Measurements from ENCODE around the gene ZBTB32. TPM values are rescaled to one million over a fixed set of nuclear protein-coding genes. Genes with fewer than 3 reads are reported as not detected.
"Not testable (repeated sequence)": the region's sequence is repeated elsewhere in the genome, so short reads cannot be mapped to it uniquely, and the experiment has no call there.

Gene ZBTB32
- total RNA-seq, 4 donors from 2014 or later, result not detected

DNA sequence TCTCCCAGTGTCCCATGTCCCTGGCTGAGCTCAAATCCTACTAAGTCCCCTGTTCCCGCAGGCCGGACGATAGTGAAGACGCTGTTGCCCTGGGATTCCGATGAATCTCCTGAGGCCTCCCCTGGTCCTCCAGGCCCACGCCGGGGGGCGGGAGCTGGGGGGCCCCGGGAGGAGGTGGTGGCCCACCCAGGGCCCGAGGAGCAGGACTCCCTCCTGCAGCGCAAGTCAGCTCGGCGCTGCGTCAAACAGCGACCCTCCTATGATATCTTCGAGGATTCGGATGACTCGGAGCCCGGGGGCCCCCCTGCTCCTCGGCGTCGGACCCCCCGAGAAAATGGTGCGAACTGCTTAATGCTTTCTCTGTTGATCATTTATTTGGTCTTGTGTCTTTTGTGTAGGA is 19.3 kb downstream of the ZBTB32 start:
- Histone ChIP-seq H3K27me3 (no peaks in the 10 kb centered on the region), H3K4me3 (no peak overlapping the region), H3K4me1 (no peaks in the 10 kb centered on the region), H3K36me3 (no peaks in the 10 kb centered on the region), H3K27ac (no peak overlapping the region), H3K9me3 (no peaks in the 10 kb centered on the region)
- intact Hi-C loops (cut with DNase I; ENCODE audit: low total_unique reads), result no loop called here
- DNase-seq, result no peak
- TF ChIP-seq CTCF (IDR thresholded peaks at IDR 0.05), result no peak
- no peak for TF ChIP-seq POLR2A (IDR thresholded peaks at IDR 0.05)

DNA sequence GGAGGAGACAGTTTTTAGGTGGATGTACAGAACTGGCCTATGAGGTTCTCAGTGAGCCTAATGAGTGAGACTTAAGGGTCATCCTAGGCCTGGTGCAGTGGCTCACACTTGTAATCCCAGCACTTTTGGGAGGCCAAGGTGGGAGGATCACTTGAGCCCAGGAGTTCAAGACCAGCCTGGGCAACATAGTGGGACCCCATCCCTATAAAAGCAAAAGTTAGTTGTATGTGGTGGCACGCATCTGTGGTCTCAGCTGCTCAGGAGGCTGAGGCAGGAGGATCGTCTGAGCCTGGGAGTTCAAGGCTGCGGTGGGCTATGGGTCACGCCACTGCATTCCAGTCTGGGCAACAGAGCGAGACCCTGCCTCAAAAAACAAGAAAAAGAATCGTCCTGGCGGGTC is 19.8 kb downstream of the ZBTB32 start:
- H3K27ac ChIP-seq; DNase-seq; H3K4me3 ChIP-seq; intact Hi-C loops (cut with DNase I; ENCODE audit: low total_unique reads); H3K9me3 ChIP-seq; H3K36me3 ChIP-seq; H3K4me1 ChIP-seq; H3K27me3 ChIP-seq: not testable (repeated sequence)

DNA sequence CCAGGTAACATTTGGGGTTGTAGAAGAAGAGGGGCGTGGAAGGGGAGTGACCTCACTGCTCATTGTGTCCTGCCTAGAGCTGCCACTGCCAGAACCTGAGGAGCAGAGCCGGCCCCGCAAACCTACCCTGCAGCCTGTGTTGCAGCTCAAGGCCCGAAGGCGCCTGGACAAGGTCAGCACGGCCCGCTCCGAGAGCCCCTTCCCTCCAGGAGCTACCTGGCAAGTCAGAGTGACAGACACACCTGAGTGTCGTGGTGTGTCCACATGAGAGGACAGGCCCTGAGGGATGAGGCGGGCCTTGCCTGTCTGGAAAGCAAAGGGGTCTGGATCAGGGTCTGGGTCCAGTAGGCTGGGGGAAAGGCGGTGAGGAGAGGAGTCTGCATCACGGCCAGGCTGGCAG is 20.2 kb downstream of the ZBTB32 start:
- intact Hi-C loops (cut with DNase I; ENCODE audit: low total_unique reads), result no loop called here
- no peak for DNase-seq
- no peaks in the 10 kb centered on the region for H3K27me3 ChIP-seq
- H3K36me3 ChIP-seq, result no peaks in the 10 kb centered on the region
- H3K4me3 ChIP-seq, result no peak overlapping the region
- no peaks in the 10 kb centered on the region for H3K9me3 ChIP-seq
- TF ChIP-seq POLR2A (IDR thresholded peaks at IDR 0.05), result no peak
- no peak for TF ChIP-seq CTCF (IDR thresholded peaks at IDR 0.05)
- H3K27ac ChIP-seq, result no peak overlapping the region
- H3K4me1 ChIP-seq, result no peaks in the 10 kb centered on the region

DNA sequence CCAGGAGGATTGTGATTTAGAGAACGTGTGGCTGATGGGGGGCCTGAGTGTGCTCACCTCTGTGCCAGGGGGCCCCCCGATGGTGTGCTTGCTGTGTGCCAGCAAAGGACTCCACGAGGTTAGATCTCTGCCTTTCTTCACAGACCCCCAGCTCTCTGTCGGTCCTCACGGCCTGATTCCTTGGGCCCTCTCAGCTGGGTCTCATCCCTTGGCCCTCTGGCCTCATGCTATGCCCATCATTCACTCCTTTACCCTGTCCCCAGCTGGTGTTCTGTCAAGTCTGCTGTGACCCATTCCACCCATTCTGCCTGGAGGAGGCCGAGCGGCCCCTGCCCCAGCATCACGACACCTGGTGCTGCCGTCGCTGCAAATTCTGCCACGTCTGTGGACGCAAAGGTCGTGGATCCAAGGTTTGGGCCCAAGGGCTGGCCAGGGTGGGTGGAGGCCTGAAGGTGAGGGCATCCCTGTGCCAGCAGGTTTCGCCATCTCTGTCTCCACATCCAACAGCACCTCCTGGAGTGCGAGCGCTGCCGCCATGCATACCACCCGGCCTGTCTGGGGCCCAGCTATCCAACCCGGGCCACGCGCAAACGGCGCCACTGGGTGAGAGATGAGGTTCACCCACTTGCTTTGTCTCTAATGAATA is 21.0 kb downstream of the ZBTB32 start:
- Histone ChIP-seq H3K4me3 (no peak overlapping the region), H3K36me3 (no peaks in the 10 kb centered on the region), H3K27me3 (no peaks in the 10 kb centered on the region), H3K27ac (no peak overlapping the region), H3K4me1 (no peaks in the 10 kb centered on the region), H3K9me3 (no peaks in the 10 kb centered on the region)
- TF ChIP-seq POLR2A (IDR thresholded peaks at IDR 0.05) (no peak), CTCF (IDR thresholded peaks at IDR 0.05) (no peak)
- DNase-seq, result no peak
- intact Hi-C loops (cut with DNase I; ENCODE audit: low total_unique reads), result no loop called here

DNA sequence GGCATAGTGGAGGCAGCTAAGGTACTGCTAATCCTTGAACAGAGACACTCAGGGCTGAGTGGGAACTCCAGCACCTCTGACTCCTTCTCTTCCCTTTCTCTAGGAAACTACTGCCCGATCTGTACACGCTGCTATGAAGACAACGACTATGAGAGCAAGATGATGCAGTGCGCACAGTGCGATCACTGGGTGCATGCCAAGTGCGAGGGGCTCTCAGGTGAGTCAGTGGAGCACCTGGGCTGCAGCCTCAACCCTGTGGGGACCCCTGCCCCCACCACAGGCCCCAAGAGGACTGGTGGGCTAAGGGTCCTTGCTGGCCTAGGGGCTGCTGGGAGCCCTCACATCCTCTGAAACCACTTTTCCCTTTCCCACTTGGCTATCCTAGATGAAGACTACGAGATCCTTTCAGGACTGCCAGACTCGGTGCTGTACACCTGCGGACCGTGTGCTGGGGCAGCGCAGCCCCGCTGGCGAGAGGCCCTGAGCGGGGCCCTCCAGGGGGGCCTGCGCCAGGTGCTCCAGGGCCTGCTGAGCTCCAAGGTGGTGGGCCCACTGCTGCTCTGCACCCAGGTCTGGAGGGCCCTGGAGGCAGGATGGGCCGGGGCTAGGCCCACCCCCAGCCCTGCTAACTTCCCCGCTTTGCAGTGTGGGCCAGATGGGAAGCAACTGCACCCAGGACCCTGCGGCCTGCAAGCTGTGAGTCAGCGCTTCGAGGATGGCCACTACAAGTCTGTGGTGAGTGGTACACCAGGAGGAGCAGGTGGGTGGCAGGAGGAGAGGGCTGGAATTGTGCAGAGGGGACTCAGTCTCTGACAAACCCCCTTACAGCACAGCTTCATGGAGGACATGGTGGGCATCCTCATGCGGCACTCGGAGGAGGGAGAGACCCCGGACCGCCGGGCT is 22.9 kb downstream of the ZBTB32 start:
- no peaks in the 10 kb centered on the region for H3K27me3 ChIP-seq
- no peak overlapping the region for H3K4me3 ChIP-seq
- no peaks in the 10 kb centered on the region for H3K4me1 ChIP-seq
- no peak overlapping the region for H3K27ac ChIP-seq
- no peaks in the 10 kb centered on the region for H3K9me3 ChIP-seq
- no peak for TF ChIP-seq CTCF (IDR thresholded peaks at IDR 0.05)
- TF ChIP-seq POLR2A (IDR thresholded peaks at IDR 0.05), result no peak
- no peaks in the 10 kb centered on the region for H3K36me3 ChIP-seq
- DNase-seq, result no peak
- intact Hi-C loops (cut with DNase I; ENCODE audit: low total_unique reads), result no loop called here

Data from uterus (tissue), 4 donors.